D721Med (cell line): Measurements from ENCODE around the gene PNLIP.

Experiments
- DNase-seq: peaks from one replicate; pipeline ENCODE4 v3.0.0; 2011; ENCODE audit warnings: low spot score; ENCODE audit not compliant: insufficient read length
- FAIRE-seq: peaks from 2 replicates; lab custom pipeline; 2011; peaks lifted over from hg19 to GRCh38; lab: Jason Lieb, UNC
- TF ChIP-seq, protein P1 (sequence below): IDR thresholded peaks from 2 replicates; pipeline ENCODE4 v1.5.1; 2012; ENCODE audit warnings: mild to moderate bottlenecking, control low read depth; ENCODE audit not compliant: insufficient read depth; ENCODE audit errors: missing control alignments

The PNLIP gene

DNA sequence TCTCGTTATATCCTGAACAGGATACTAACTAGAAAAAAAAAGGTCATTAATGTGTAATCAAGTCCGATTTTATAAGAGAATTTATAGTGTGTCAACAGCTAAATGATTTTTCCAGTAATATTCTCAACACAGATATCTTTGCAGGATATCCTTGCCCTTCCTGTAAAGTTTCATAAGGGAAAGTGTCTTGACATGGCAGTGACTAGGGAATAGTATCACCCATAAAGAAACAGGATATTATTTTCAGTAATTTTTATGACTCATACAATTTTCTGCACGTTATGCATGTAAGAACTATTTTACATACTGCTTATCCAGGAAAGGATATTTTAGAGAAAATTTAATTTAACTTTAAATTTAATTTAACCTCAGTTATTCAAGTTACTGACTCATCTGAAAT is 19.5 kb upstream of the PNLIP start:
- FAIRE-seq = no peak
- no peak for DNase-seq
- TF ChIP-seq, protein P1, sequence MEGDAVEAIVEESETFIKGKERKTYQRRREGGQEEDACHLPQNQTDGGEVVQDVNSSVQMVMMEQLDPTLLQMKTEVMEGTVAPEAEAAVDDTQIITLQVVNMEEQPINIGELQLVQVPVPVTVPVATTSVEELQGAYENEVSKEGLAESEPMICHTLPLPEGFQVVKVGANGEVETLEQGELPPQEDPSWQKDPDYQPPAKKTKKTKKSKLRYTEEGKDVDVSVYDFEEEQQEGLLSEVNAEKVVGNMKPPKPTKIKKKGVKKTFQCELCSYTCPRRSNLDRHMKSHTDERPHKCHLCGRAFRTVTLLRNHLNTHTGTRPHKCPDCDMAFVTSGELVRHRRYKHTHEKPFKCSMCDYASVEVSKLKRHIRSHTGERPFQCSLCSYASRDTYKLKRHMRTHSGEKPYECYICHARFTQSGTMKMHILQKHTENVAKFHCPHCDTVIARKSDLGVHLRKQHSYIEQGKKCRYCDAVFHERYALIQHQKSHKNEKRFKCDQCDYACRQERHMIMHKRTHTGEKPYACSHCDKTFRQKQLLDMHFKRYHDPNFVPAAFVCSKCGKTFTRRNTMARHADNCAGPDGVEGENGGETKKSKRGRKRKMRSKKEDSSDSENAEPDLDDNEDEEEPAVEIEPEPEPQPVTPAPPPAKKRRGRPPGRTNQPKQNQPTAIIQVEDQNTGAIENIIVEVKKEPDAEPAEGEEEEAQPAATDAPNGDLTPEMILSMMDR = no peak

DNA sequence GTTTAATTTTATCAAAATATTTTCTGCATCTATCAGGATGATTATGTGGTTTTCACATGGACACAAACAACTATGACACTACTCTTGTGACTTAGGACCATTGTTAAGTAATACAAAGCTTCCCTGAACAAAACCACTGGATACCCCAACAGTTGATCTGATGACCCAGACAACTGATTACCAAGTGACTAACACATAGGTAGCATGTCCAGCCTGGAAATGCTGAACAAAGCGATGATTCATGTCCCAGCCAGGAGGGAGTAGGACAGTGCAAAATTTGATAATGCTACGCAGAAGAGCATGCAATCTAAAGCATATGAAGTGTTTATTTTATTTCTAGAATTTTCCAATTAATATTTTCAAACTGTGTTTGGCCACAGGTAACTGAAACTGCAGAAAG is 8.9 kb upstream of the PNLIP start:
- DNase-seq (no peak), FAIRE-seq (no peak)
- TF ChIP-seq, protein P1 = no peak

DNA sequence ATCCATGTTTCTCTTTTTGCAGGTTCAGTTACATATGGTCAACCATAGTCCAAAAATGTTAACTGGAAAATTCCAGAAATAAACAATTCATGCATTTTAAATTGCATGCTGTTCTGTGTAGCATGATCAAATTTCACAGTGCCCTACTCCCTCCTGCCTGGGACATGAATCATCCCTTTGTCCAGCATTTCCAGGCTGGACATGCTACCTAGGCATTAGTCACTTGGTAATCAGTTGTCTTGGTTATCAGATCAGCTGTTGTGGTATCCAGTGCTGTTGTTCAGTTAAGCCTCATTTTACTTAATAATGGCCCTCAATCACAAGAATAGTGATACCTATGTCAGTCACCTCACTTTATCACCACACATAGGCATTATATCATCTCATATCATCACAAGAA is 7.3 kb upstream of the PNLIP start:
- DNase-seq (no peak), FAIRE-seq (no peak)

DNA sequence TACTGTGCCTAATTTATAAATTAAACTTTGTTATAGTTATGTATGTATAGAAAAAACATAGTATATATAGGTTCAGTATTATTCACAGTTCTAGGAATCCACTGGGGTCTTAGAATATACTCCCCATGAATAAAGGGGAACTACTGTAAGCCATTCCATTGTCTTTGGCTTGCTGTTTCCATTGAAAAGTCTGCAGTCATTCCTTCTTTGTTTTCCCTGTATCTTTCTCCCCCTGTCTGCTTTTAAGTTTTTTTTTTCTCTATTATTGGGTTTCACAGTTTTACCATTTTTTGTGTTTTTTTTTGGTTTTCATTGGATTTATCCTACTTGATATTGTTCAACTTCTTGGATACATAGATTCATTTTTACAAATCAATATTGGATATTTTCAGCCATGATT is 6.7 kb upstream of the PNLIP start:
- DNase-seq = no peak
- TF ChIP-seq, protein P1 = no peak
- no peak for FAIRE-seq

More for the DNA sequence above, 7.3 kb upstream of the PNLIP start:
- TF ChIP-seq, protein P1 = no peak

DNA sequence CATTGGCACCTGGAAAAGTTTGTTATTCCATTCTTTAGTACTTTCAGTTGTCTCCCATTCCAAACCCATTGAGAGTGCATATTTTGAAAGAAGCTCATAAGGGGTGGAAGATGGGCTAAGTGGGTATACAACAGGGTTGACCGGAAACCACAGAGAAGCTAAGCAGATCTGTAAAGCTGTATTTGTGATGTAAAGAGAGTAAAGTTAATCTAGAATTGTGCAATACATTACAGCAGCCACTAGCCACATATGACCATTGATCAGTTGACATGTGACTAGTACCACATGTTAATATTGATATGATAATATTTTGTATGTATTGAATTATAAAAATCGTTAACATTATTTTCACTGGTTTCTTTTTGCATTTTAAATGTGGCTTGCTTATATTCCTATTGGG is 4.9 kb upstream of the PNLIP start:
- FAIRE-seq (no peak), DNase-seq (no peak)
- TF ChIP-seq, protein P1 = no peak

DNA sequence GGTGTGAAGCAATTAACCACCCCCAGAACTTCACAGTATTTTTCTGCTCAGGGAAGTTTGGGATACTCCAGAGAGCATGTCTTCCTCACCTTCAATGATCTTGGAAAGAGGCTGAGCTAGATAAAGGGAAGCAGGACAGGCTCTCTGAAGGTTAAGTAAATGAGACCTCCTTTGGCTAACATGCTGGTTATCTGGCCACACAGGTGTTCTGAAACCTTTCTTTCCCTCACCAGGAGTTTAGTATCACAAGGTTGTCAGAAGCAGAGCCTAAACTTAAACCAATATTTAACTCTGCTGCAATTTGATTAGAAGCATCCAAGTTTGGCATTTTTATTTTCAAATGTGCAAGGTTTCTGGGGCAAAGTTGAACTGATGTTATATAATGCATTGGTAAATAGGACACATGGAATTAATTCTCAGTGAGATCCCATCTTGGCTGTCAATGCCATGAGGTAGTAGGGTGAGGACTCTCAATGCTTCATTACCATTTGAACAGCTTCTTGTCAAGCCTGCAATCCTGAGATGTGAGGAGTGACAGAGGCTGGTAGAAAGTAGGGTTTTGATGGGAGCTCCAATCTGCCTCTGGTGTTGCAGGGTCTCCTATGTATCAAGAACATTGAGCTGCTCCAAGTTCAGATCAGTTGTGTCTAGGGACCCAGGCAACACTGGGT is 3.6 kb upstream of the PNLIP start:
- TF ChIP-seq, protein P1 = no peak
- no peak for DNase-seq
- no peak for FAIRE-seq

DNA sequence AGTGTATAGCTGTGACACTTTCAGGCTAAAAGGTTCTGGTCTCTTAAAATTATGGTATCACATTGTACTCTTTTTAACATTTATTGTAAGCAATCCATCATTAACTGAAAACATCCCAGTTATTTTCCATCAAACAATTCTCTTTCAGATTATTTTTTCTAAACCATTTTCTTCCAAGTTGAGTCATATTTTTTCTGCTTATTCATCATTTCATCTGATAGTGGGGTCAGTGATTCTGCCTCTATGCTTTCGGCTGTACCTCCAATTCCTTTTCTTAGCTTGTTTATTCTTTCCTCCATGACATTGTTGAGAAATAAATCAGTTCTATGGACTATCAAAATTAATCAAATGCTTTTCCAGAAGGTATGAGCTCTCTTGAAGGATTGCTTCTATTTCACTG is 609 bp upstream of the PNLIP start:
- DNase-seq (no peak), FAIRE-seq (no peak)
- TF ChIP-seq, protein P1 = no peak
